Measurements from ENCODE around the gene NCR2.

Gene NCR2

GRCh38 chr6:41325446-41326066 lies 9.9 kb upstream of the NCR2 start:
- H3K36me3 Mint-ChIP-seq (ENCODE audit: low read depth) = no peaks in the 10 kb centered on the region
- peaks cover 4% of the 10 kb centered on the region for H3K4me1 Mint-ChIP-seq
- H3K9me3 Mint-ChIP-seq = no peaks in the 10 kb centered on the region
- TF ChIP-seq, protein P1, sequence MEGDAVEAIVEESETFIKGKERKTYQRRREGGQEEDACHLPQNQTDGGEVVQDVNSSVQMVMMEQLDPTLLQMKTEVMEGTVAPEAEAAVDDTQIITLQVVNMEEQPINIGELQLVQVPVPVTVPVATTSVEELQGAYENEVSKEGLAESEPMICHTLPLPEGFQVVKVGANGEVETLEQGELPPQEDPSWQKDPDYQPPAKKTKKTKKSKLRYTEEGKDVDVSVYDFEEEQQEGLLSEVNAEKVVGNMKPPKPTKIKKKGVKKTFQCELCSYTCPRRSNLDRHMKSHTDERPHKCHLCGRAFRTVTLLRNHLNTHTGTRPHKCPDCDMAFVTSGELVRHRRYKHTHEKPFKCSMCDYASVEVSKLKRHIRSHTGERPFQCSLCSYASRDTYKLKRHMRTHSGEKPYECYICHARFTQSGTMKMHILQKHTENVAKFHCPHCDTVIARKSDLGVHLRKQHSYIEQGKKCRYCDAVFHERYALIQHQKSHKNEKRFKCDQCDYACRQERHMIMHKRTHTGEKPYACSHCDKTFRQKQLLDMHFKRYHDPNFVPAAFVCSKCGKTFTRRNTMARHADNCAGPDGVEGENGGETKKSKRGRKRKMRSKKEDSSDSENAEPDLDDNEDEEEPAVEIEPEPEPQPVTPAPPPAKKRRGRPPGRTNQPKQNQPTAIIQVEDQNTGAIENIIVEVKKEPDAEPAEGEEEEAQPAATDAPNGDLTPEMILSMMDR (IDR thresholded peaks at IDR 0.05; ENCODE audit: unreplicated experiment in 3 of 3) = no peak
- H3K4me3 Mint-ChIP-seq = no peak overlapping the region
- H3K27ac Mint-ChIP-seq = no peak overlapping the region
- H3K27me3 Mint-ChIP-seq (ENCODE audit: low read depth) = peaks cover 30% of the 10 kb centered on the region

- H3K9me3 Mint-ChIP-seq = no peaks in the 10 kb centered on the region
- TF ChIP-seq, protein P1 (IDR thresholded peaks at IDR 0.05; ENCODE audit: unreplicated experiment in 3 of 3) = no peak
- no peaks in the 10 kb centered on the region for H3K36me3 Mint-ChIP-seq (ENCODE audit: low read depth)
- peaks cover 4% of the 10 kb centered on the region for H3K4me1 Mint-ChIP-seq
- no peak overlapping the region for H3K27ac Mint-ChIP-seq
- peaks cover 28% of the 10 kb centered on the region for H3K27me3 Mint-ChIP-seq (ENCODE audit: low read depth)
- H3K4me3 Mint-ChIP-seq = no peak overlapping the region
Observed at GRCh38 chr6:41326092-41326491, 9.3 kb upstream of the NCR2 start.

DNA sequence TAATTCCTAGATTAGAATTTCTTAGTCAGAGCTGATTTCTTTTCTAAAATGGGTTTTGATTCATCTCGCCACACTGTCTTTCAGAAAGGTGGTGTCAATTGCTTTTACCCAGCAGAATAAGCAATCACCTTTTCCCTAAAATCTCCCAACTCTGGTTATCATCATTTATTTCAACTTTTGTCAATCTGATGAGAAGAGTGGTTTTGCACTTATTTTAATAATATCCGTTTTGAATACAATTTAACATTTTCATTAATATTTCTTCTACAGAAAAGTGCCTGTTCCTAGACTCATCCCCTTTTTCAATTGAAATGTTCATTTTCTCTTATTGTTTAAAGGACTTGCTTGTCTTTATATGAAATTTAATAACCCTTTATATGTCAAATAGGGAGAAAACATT lies 8.2 kb upstream of the NCR2 start:
- Mint-ChIP-seq H3K27me3 (ENCODE audit: low read depth) (peaks cover 25% of the 10 kb centered on the region), H3K36me3 (ENCODE audit: low read depth) (no peaks in the 10 kb centered on the region), H3K9me3 (no peaks in the 10 kb centered on the region), H3K4me3 (no peak overlapping the region), H3K4me1 (peaks cover 13% of the 10 kb centered on the region), H3K27ac (no peak overlapping the region)
- TF ChIP-seq, protein P1 (IDR thresholded peaks at IDR 0.05; ENCODE audit: unreplicated experiment in 3 of 3) = no peak

GRCh38 chr6:41331401-41332150 lies 3.8 kb upstream of the NCR2 start:
- Mint-ChIP-seq H3K36me3 (ENCODE audit: low read depth) (no peaks in the 10 kb centered on the region), H3K4me1 (peaks cover 27% of the 10 kb centered on the region), H3K9me3 (no peaks in the 10 kb centered on the region), H3K27ac (peak overlapping the region in 1 of 3 experiments; percentile 68), H3K4me3 (no peak overlapping the region), H3K27me3 (ENCODE audit: low read depth) (peaks cover 22% of the 10 kb centered on the region)
- TF ChIP-seq, protein P1 (IDR thresholded peaks at IDR 0.05; ENCODE audit: unreplicated experiment in 3 of 3) = no peak

GRCh38 chr6:41332241-41332640 lies 3.2 kb upstream of the NCR2 start:
- peaks cover 16% of the 10 kb centered on the region for H3K27me3 Mint-ChIP-seq (ENCODE audit: low read depth)
- TF ChIP-seq, protein P1 (IDR thresholded peaks at IDR 0.05; ENCODE audit: unreplicated experiment in 3 of 3) = no peak
- no peaks in the 10 kb centered on the region for H3K9me3 Mint-ChIP-seq
- no peaks in the 10 kb centered on the region for H3K36me3 Mint-ChIP-seq (ENCODE audit: low read depth)
- H3K27ac Mint-ChIP-seq = peak overlapping the region in 1 of 3 experiments; percentile 68
- no peak overlapping the region for H3K4me3 Mint-ChIP-seq
- H3K4me1 Mint-ChIP-seq = peaks cover 29% of the 10 kb centered on the region
